Measurements from ENCODE around the gene MACROD2. TPM values are rescaled to one million over a fixed set of nuclear protein-coding genes. Genes with fewer than 3 reads are reported as not detected.
"Not testable (repeated sequence)": the region's sequence is repeated elsewhere in the genome, so short reads cannot be mapped to it uniquely, and the experiment has no call there.

The MACROD2 gene
- total RNA-seq, 1 donor = 1.7 TPM

DNA sequence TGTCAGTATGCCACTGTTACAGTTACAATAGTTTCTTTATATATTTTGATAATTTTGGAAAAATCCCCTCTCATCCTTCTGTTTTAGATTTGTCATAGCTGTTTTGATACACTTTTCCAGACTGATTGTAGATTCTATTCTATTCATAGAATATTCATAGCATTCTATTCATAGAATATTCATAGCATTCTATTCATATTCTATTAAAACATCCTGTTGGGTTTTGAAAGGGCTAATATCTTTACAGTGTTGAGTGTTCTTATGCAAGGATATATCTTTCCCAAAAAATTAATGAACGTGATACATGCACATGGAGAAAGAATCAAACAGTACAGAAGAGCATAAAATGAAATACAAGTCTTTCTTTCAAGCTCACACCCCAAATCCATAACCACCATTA, 38.0 kb downstream of the MACROD2 start:
- Histone ChIP-seq H3K27me3 (ENCODE audit: insufficient read depth, low read length) (no peaks in the 10 kb centered on the region), H3K9me3 (ENCODE audit: low read depth, low read length) (no peaks in the 10 kb centered on the region), H3K4me1 (ENCODE audit: insufficient read depth, low read length) (no peaks in the 10 kb centered on the region), H3K4me3 (ENCODE audit: low read length) (no peak overlapping the region)

DNA sequence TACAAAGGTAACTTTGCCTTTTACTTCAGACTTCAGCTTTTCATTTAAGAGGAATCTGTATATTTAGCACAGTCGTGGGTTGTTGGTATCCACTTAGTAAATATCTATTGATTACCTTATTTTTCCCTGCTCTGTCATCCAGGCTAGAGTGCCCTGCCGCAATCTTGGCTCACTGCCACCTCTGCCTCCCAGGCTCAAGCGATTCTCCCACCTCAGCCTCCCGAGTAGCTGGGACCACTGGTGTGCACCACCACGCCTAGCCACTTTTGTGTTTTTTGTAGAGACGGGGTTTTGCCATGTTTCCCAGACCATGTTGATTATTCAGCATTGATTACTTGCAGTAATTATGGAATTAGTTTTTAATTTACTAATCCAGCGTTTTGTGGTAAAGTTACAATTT, 41.3 kb downstream of the MACROD2 start:
- Histone ChIP-seq H3K4me3 (ENCODE audit: low read length) (no peak overlapping the region), H3K27me3 (ENCODE audit: insufficient read depth, low read length) (no peaks in the 10 kb centered on the region), H3K9me3 (ENCODE audit: low read depth, low read length) (no peaks in the 10 kb centered on the region), H3K4me1 (ENCODE audit: insufficient read depth, low read length) (no peaks in the 10 kb centered on the region)

DNA sequence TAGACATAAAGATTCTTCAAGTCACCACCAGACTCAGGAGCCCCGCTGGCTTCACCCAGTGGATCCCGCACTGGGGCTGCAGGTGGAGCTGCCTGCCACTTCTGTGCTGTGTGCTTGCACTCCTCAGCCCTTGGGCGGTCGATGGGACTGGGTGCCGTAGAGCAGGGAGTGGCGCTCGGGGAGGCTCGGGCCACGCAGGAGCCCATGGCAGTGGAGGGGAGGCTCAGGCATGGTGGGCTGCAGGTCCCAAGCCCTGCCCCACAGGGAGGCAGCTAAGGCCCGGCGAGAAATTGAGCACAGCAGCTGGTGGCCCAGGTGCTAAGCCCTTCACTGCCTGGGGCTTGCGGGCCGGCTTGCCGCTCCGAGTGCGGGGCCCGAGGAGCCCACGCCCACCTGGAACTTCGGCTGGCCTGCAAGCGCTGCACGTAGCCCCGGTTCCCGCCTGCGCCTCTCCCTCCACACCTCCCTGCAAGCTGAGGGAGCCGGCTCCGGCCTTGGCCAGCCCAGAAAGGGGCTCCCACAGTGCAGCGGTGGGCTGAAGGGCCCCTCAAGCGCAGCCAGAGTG, 49.5 kb downstream of the MACROD2 start:
- not testable (repeated sequence) for H3K27me3 ChIP-seq (ENCODE audit: insufficient read depth, low read length); H3K9me3 ChIP-seq (ENCODE audit: low read depth, low read length); H3K4me1 ChIP-seq (ENCODE audit: insufficient read depth, low read length); H3K4me3 ChIP-seq (ENCODE audit: low read length)

DNA sequence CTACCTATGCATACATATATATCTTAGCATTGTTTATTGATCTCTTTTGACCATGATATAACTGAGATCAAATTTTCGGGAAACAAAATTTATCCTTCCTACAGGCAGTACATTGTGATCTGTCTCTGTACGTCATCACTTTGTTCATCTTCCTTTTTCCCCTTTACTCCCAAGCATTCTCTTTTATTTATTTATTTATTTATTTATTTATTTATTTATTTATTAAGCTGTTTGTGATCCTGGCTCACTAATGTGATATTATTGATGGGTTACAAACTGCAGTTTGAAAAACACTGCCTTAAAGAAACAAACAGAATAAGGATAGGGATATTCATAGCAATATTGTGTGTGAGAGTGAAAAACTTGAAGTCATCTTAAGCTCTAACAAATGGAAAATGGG, 51.2 kb downstream of the MACROD2 start:
- no peaks in the 10 kb centered on the region for H3K4me1 ChIP-seq (ENCODE audit: insufficient read depth, low read length)
- no peak overlapping the region for H3K4me3 ChIP-seq (ENCODE audit: low read length)
- H3K9me3 ChIP-seq (ENCODE audit: low read depth, low read length) = no peaks in the 10 kb centered on the region
- H3K27me3 ChIP-seq (ENCODE audit: insufficient read depth, low read length) = no peaks in the 10 kb centered on the region

DNA sequence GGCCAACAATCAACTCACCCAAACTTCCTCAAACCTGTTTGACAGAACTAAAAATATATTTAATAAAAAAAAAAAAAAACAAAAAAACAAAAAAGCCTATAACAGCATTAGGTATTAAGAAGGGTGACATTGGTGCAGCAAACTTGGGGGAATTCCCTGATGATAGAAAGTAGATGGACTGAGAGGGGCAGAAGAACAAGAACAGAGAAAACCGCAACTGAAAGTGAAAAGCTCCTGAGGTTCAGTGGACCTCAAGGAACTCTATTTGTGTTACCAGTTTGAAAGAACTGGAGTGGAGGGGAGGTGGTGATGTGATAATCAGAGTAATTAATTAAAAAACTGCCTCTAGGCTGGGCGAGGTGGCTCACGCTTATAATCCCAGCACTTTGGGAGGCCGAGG, 53.8 kb downstream of the MACROD2 start:
- no peak overlapping the region for H3K4me3 ChIP-seq (ENCODE audit: low read length)
- no peaks in the 10 kb centered on the region for H3K27me3 ChIP-seq (ENCODE audit: insufficient read depth, low read length)
- no peaks in the 10 kb centered on the region for H3K9me3 ChIP-seq (ENCODE audit: low read depth, low read length)
- no peaks in the 10 kb centered on the region for H3K4me1 ChIP-seq (ENCODE audit: insufficient read depth, low read length)

DNA sequence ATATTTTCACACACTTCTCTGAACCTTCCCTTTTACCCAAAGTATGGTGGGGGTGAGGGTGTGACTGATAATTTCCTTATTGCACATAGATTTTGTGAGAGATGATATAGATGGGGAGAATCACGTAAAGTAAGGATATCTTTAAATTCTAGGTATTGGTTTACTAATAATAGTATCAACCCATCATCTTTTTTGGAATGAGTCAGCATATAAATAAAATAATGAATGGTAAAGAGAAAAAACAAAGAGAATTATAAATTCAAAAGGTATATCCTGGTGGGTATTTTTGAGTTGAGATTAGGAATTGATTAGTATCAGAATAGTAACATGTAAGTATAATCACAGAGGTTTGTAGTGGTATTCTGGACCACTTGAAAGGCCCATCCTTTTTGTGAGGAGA, 56.1 kb downstream of the MACROD2 start:
- no peaks in the 10 kb centered on the region for H3K9me3 ChIP-seq (ENCODE audit: low read depth, low read length)
- no peaks in the 10 kb centered on the region for H3K27me3 ChIP-seq (ENCODE audit: insufficient read depth, low read length)
- no peaks in the 10 kb centered on the region for H3K4me1 ChIP-seq (ENCODE audit: insufficient read depth, low read length)
- no peak overlapping the region for H3K4me3 ChIP-seq (ENCODE audit: low read length)

DNA sequence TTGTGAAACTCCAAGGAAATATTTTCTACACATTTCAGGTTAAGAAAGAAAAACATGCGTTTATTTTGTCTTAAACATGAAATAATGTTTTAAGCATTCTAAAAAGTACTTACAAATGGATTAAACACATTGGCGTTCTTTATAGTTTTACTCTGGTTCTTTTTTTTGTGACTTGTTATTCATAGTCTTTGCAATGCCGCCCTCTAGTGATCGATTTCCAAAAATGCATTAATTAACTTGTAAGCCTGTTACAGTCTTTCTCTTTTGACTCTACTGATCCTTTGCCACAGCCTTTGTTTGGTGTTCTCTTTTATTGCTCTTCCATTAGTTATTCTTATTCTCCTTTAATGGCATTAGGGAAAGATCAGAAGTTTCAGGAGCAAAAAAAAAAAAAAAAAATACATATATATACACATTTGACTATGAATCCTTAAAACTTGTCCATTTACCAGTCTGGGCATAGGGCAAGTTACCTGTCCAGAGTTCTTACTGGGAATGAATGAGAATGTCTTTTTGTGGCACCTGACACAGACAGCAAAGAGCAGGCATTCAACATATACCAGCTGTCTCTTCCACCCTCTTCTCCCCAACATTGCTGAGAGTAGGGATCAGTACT, 59.9 kb downstream of the MACROD2 start:
- Histone ChIP-seq H3K27me3 (ENCODE audit: insufficient read depth, low read length) (no peaks in the 10 kb centered on the region), H3K4me3 (ENCODE audit: low read length) (no peak overlapping the region), H3K9me3 (ENCODE audit: low read depth, low read length) (no peaks in the 10 kb centered on the region), H3K4me1 (ENCODE audit: insufficient read depth, low read length) (no peaks in the 10 kb centered on the region)

DNA sequence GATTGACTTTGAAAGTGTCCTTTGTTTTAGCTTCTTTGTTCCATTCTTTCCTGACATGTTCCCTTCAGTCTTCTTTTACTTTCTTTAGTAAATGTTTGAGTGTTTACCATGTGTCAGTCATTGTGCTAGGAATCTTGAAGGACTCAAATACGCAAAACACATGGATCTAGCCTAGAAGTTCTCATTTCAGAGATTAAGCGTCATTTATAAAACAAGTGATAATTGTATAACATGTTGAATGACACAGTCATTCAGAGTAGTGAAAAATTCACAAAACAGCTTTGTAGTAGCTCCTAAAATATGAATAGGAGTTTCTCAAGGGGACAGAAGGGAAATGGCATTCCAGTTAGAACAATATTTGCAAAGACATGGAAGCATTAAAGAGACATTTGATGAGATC, 66.9 kb downstream of the MACROD2 start:
- Histone ChIP-seq H3K9me3 (ENCODE audit: low read depth, low read length) (no peaks in the 10 kb centered on the region), H3K4me1 (ENCODE audit: insufficient read depth, low read length) (no peaks in the 10 kb centered on the region), H3K27me3 (ENCODE audit: insufficient read depth, low read length) (no peaks in the 10 kb centered on the region), H3K4me3 (ENCODE audit: low read length) (no peak overlapping the region)

DNA sequence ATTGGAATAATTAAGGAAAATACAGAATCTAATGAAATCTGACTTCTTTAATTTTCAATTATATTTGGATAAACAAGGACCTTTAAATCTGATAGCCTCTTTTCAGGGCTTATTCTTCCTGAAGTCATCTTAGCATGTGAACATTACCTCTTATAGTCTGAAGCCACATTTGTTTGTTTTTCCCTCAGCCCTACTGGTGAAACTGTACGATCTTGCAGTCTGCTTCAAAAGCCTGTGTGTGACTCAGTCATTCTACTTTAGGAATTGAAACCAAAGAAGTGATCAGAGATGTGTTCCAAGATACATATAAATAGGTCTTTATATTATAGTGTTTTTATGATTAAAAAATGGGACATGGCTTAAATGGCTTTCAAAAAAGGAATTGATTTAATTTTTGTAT, 67.5 kb downstream of the MACROD2 start:
- Histone ChIP-seq H3K27me3 (ENCODE audit: insufficient read depth, low read length) (no peaks in the 10 kb centered on the region), H3K4me3 (ENCODE audit: low read length) (no peak overlapping the region), H3K9me3 (ENCODE audit: low read depth, low read length) (no peaks in the 10 kb centered on the region), H3K4me1 (ENCODE audit: insufficient read depth, low read length) (no peaks in the 10 kb centered on the region)

DNA sequence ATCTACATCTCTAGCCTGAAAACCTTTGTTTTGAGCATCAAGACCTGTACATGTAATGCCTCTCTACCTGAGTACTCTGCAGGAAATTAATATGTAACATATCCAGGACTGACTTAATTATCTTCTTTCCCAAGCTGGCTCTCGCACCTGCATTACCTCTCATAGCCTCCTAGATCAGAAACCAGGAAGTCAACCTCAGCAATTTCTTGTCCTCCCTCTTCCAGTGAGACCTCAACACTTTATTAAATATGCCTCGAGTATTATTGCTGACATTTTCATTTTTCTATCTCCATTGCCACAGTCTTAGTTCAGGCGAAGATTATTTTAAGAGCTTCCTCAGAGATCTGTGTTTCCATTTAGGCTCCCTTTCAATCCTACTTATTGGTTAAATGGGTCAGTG, 69.0 kb downstream of the MACROD2 start:
- Histone ChIP-seq H3K27me3 (ENCODE audit: insufficient read depth, low read length) (no peaks in the 10 kb centered on the region), H3K4me3 (ENCODE audit: low read length) (no peak overlapping the region), H3K9me3 (ENCODE audit: low read depth, low read length) (no peaks in the 10 kb centered on the region), H3K4me1 (ENCODE audit: insufficient read depth, low read length) (no peaks in the 10 kb centered on the region)

DNA sequence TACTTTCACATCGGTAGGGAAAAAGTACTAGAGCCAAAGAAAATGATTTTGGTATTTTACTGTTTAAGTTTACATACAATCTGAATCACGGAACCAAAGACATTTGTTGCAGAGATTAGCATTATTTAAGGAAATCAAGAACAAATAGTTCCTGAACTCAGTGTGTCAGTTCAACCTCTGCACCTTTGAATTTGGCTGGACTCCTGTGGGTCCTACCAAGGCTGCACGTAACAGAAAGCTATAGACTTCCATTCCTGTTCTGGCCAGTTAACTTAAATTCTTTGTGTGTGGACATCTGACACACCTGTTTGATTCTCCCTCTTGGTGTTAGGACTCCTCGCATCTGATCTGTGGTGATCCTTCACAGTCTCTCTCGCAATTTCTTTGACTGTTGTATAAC, 69.6 kb downstream of the MACROD2 start:
- H3K4me3 ChIP-seq (ENCODE audit: low read length) = no peak overlapping the region
- H3K27me3 ChIP-seq (ENCODE audit: insufficient read depth, low read length) = no peaks in the 10 kb centered on the region
- H3K9me3 ChIP-seq (ENCODE audit: low read depth, low read length) = no peaks in the 10 kb centered on the region
- H3K4me1 ChIP-seq (ENCODE audit: insufficient read depth, low read length) = no peaks in the 10 kb centered on the region

DNA sequence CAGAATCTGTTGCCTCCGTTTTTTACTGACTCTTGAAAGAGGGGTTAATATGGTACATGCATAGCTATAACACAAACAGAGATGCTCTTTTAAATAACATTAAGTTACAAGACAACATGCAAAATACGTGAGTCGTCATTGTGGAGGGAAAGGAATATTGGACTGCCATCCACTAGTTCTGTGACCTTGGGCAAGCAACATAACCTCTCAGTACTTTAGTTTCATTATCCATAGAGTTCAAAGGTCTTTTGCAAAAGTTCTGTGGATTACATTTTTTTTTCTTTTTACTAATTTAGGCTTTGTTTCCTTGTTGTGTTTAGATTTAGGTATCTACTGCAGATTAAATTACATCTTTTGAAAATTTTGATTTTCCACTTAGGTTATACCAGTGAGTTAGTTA, 70.5 kb downstream of the MACROD2 start:
- no peaks in the 10 kb centered on the region for H3K27me3 ChIP-seq (ENCODE audit: insufficient read depth, low read length)
- H3K4me1 ChIP-seq (ENCODE audit: insufficient read depth, low read length) = no peaks in the 10 kb centered on the region
- no peaks in the 10 kb centered on the region for H3K9me3 ChIP-seq (ENCODE audit: low read depth, low read length)
- no peak overlapping the region for H3K4me3 ChIP-seq (ENCODE audit: low read length)

DNA sequence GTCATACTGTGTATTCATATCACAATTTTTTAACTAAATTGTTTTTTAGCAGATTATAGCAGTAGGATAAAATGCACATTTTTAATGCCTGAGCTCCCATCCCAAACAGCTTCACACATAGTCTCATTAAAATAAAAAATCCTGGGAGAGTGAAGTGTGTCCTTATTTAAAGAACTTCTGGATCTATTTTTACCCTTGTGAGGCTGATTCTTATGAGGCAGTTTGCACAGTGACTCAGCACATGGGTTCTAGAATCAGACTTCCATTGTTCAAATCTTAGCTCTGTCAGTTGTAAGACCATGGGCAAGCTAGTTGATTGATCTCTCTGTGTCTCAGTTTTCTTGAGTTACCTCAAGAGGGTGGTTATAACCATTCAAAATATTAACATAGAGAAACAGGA, 72.3 kb downstream of the MACROD2 start:
- H3K4me1 ChIP-seq (ENCODE audit: insufficient read depth, low read length) = no peaks in the 10 kb centered on the region
- H3K4me3 ChIP-seq (ENCODE audit: low read length) = no peak overlapping the region
- H3K27me3 ChIP-seq (ENCODE audit: insufficient read depth, low read length) = no peaks in the 10 kb centered on the region
- no peaks in the 10 kb centered on the region for H3K9me3 ChIP-seq (ENCODE audit: low read depth, low read length)

DNA sequence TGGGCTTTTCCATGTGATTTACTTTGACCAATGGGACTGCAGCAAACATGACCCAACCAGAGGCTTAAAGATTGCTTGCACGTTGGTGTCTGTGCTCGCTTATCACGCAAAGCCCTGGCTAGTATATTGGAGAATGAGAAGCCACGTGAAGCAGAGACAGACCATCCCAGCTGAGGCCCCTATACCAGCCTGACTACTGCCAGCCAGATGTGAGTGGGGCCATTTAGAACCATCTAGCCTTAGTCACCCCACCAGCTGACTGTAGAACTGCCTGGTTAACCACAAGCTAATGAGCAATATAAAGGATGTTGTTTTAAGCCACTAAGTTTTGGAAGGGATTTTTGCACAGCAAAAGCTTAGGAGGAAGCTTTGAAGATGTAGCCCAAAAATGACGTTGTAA, 74.5 kb downstream of the MACROD2 start:
- H3K27me3 ChIP-seq (ENCODE audit: insufficient read depth, low read length) = no peaks in the 10 kb centered on the region
- no peaks in the 10 kb centered on the region for H3K9me3 ChIP-seq (ENCODE audit: low read depth, low read length)
- no peaks in the 10 kb centered on the region for H3K4me1 ChIP-seq (ENCODE audit: insufficient read depth, low read length)
- no peak overlapping the region for H3K4me3 ChIP-seq (ENCODE audit: low read length)

DNA sequence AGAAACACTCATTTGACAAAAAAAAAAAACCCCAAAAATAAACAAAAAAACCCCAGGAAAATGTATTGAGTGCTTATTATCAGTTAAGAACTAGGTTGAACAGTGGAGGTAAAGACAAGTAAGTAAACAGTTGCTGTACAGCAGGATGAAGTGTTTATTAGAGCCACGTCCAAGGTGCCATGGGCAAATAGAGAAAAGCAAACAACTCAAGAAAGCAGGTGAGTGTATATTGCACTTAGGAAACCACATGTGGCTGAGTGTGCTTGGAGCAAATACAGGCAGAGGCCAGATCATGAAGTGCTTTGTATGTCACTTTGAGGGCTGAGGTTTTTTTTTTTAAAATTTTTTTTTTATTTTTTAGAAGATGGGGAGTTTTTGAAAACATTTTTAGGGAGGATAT, 98.3 kb downstream of the MACROD2 start:
- Histone ChIP-seq H3K4me3 (ENCODE audit: low read length) (no peak overlapping the region), H3K4me1 (ENCODE audit: insufficient read depth, low read length) (no peaks in the 10 kb centered on the region), H3K27me3 (ENCODE audit: insufficient read depth, low read length) (no peaks in the 10 kb centered on the region), H3K9me3 (ENCODE audit: low read depth, low read length) (peaks cover 4% of the 10 kb centered on the region)

DNA sequence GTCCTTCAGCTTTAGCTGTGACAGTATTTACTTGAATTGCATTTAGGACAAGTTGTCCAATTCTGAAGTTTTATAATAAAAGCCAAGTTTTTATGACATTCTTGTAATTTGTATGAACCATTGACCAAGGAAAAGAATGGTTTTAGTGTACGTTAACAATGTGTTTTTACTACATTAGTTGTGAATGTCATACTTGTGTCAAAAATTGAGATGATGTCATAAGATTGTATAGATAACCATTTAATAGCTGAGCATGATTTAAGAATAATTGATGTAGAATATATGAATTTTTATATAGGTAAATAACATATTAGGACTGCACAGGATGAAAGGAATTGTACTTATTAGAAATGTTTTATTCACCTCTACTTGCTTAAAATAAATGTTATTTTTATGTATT, 102.9 kb downstream of the MACROD2 start:
- H3K4me1 ChIP-seq (ENCODE audit: insufficient read depth, low read length) = no peaks in the 10 kb centered on the region
- H3K27me3 ChIP-seq (ENCODE audit: insufficient read depth, low read length) = no peaks in the 10 kb centered on the region
- no peaks in the 10 kb centered on the region for H3K9me3 ChIP-seq (ENCODE audit: low read depth, low read length)
- H3K4me3 ChIP-seq (ENCODE audit: low read length) = no peak overlapping the region
